SJSA1 (cell line): Measurements from ENCODE around the gene COL20A1. TPM values are rescaled to one million over a fixed set of nuclear protein-coding genes. Genes with fewer than 3 reads are reported as not detected.

Experiments used
- DNase-seq, 2 experiments: peaks; one replicate each; pipeline ENCODE4 v3.0.0-alpha.2; 2015 to 2020; ENCODE audit warnings: low spot score in 2 of 2, low read depth in 1 of 2
- H3K27ac ChIP-seq: fragments of 250-450 bp; sonication (Bioruptor Pico); 2 replicates; pipeline ENCODE4 v1.5.1; 2020; ENCODE audit warnings: mild to moderate bottlenecking, moderate library complexity
- H3K27me3 ChIP-seq: fragments of 250-450 bp; sonication (Bioruptor Pico); replicated peaks from 2 replicates; pipeline ENCODE4 v1.5.1; 2020; ENCODE audit warnings: mild to moderate bottlenecking, moderate library complexity
- H3K36me3 ChIP-seq: fragments of 250-450 bp; sonication (Bioruptor Pico); 2 replicates; pipeline ENCODE4 v1.5.1; 2020; ENCODE audit warnings: mild to moderate bottlenecking
- H3K4me1 ChIP-seq: fragments of 250-450 bp; sonication (Bioruptor Pico); replicated peaks from 2 replicates; pipeline ENCODE4 v1.6.1; 2021; ENCODE audit warnings: mild to moderate bottlenecking
- H3K4me3 ChIP-seq: fragments of 250-450 bp; sonication (Bioruptor Pico); 2 replicates; pipeline ENCODE4 v1.5.1; 2020; ENCODE audit warnings: mild to moderate bottlenecking
- H3K9me3 ChIP-seq: fragments of 250-450 bp; sonication (Bioruptor Pico); replicated peaks from 2 replicates; pipeline ENCODE4 v1.5.1; 2020; ENCODE audit warnings: mild to moderate bottlenecking
- total RNA-seq: library from RNA; depleted of rRNA; stranded (reverse); fragments of >200 nt; shearing (Covaris generic); gene quantifications from 2 replicates; pipeline ENCODE4 v1.2.3, GENCODE V29; 2014

The COL20A1 gene
- total RNA-seq, 1 experiment from 2014 or later, result not detected

DNA sequence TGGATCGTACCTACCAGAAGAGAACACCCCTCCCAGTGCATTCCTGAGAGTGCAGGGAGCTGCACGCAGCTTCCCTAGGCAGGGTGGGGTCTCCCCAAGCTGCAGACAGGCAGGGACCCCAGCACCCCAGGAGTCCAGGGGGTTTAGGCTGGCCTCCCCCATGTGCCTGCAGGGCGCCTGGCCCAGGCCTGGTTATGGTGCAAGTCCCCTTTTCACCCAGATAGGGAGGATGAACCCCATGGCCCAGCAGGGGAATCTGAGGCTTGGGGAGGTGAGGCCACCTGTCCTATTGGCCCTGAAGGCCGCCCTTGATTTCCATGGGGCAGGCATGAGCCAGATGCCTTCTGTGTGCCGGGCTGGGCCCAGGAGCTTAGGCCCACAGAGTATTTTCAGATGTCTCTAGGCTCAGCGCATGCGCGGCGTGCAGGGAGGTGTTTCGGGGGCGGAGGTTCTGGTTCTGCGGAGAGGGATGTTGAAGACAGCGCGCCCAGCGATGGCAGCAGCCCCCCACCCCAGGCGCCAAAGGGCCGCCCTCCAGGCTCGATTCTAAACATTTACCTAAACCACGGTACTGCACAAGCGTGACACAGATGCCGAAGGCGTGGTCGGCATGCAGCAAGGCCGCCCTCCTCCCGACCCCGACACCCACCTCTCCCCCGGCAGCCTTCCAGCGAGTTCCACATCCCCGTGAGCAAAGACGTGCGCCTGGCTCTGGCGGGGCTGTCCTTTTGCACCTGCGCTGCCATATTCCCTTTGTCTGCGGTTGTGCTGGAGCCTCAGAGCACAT lies 29.4 kb downstream of the COL20A1 start:
- Histone ChIP-seq H3K27ac (no peak overlapping the region), H3K36me3 (no peaks in the 10 kb centered on the region), H3K9me3 (no peaks in the 10 kb centered on the region; the same call in 1 of the 2 replicates), H3K4me1 (no peaks in the 10 kb centered on the region), H3K4me3 (no peak overlapping the region), H3K27me3 (peaks cover 36% of the 10 kb centered on the region)
- DNase-seq, result no peak

DNA sequence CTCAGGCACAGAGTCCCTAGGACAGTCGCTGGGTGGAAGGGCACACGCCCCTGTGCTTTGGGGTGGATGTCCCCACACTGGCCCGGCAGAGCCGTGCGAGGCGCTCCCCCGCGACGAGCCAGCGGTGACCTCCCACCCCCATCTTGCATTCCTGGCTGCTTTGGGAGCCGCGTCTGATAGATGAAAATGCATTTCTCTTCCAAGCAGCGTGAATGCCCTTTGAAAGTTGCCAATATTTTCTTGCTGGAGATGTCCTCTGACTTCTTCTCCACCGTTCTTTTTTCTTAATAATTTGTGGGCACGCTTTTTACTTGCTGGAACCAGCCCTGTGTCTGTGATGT lies 29.9 kb downstream of the COL20A1 start:
- Histone ChIP-seq H3K36me3 (no peaks in the 10 kb centered on the region), H3K9me3 (no peaks in the 10 kb centered on the region; the same call in 1 of the 2 replicates), H3K27me3 (peaks cover 35% of the 10 kb centered on the region), H3K27ac (no peak overlapping the region), H3K4me3 (no peak overlapping the region), H3K4me1 (no peaks in the 10 kb centered on the region)
- no peak for DNase-seq

DNA sequence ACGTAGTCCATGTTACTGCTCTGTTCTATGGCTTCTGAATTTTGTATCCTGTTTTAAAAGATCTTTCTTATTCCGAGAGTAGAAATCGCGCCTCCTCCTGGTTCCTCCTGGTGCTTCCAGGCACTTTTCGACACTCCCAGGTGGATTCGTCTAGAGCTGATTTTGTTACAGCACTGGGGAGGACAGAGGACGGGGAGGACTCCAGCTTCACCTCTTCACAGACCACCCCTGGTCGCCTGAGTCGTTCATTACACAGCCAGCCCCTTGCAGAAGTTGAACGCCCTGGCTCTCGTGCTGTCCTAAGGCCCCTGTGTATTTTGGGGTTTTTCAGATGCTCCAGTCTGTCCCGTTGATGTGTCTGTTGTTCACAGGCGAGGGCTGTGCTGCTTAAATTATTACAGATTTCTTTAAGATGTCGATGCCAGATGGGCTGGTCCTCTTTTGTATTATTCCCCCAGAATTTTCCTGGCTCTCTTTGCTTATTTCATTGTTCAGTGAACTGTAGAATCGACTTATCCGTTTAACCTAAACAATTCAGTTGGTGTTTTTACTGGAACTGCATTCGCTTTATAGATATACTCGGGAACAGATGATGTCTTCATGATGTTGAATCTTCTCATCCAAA lies 30.5 kb downstream of the COL20A1 start:
- no peak overlapping the region for H3K4me3 ChIP-seq
- H3K27me3 ChIP-seq, result peaks cover 30% of the 10 kb centered on the region
- no peaks in the 10 kb centered on the region; the same call in 1 of the 2 replicates for H3K9me3 ChIP-seq
- no peak for DNase-seq
- no peaks in the 10 kb centered on the region for H3K36me3 ChIP-seq
- no peak overlapping the region for H3K27ac ChIP-seq
- H3K4me1 ChIP-seq, result no peaks in the 10 kb centered on the region

DNA sequence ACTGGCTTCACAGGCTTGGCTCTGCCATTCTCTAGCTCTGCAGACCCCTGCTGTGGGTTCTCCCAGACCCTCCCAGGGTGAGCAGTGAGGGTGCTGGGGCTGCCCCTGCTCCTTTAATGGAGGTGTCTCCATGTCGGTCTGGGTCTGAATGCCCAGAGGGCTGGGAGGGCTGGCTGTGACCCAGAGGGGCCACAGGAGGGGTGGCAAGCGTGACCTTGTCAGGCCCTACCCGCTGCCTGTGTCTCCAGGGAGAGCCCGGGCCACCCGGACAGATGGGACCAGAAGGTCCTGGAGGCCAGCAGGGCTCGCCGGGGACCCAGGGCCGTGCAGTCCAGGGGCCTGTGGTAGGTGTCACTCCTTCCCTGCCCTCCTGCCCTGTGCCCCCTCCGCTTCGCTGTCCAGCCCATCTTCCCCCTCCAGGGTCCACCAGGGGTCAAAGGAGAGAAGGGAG lies 32.1 kb downstream of the COL20A1 start:
- no peaks in the 10 kb centered on the region; the same call in 1 of the 2 replicates for H3K9me3 ChIP-seq
- no peak overlapping the region for H3K27ac ChIP-seq
- H3K4me1 ChIP-seq, result no peaks in the 10 kb centered on the region
- no peak overlapping the region for H3K4me3 ChIP-seq
- H3K36me3 ChIP-seq, result no peaks in the 10 kb centered on the region
- peaks cover 30% of the 10 kb centered on the region for H3K27me3 ChIP-seq
- DNase-seq, result no peak

DNA sequence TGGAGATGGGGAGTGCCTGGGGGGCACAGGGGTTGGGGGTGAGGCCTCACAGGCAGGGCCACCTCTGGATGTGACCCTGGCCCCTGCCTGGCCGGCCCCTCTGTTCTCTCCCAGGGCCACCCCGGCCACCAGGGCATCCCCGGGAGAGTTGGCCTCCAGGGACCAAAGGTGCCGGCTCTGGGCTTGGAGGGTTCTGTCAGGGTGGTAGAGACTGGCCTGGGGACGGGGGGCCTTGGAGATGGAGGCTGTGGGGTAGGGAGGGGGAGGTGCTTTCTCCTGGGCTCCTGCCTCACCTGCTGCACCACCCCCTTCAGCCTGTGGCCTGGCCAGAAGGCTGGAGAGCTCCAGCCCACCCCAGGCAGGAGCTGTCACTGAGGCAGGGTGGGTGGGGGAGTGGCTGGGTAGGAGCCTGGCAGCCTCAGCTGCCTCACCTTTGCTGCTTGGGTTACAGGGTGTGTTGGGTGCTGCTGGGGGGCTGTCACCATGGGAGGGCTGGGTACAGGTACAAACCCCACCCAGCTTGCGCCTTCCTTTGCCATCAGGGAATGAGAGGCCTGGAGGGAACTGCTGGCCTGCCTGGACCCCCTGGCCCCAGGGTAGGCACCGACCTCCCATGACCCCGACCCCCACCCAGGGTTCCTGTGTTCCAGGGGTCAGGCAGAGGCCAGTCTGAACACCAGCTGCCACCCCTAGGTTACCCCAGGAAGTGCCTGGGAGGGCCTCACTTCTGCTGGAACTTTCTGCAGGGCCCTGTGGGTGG lies 32.7 kb downstream of the COL20A1 start:
- H3K9me3 ChIP-seq, result no peaks in the 10 kb centered on the region; the same call in 1 of the 2 replicates
- H3K27me3 ChIP-seq, result peaks cover 27% of the 10 kb centered on the region
- no peaks in the 10 kb centered on the region for H3K4me1 ChIP-seq
- no peak overlapping the region for H3K27ac ChIP-seq
- no peak for DNase-seq
- H3K4me3 ChIP-seq, result no peak overlapping the region
- no peaks in the 10 kb centered on the region for H3K36me3 ChIP-seq

DNA sequence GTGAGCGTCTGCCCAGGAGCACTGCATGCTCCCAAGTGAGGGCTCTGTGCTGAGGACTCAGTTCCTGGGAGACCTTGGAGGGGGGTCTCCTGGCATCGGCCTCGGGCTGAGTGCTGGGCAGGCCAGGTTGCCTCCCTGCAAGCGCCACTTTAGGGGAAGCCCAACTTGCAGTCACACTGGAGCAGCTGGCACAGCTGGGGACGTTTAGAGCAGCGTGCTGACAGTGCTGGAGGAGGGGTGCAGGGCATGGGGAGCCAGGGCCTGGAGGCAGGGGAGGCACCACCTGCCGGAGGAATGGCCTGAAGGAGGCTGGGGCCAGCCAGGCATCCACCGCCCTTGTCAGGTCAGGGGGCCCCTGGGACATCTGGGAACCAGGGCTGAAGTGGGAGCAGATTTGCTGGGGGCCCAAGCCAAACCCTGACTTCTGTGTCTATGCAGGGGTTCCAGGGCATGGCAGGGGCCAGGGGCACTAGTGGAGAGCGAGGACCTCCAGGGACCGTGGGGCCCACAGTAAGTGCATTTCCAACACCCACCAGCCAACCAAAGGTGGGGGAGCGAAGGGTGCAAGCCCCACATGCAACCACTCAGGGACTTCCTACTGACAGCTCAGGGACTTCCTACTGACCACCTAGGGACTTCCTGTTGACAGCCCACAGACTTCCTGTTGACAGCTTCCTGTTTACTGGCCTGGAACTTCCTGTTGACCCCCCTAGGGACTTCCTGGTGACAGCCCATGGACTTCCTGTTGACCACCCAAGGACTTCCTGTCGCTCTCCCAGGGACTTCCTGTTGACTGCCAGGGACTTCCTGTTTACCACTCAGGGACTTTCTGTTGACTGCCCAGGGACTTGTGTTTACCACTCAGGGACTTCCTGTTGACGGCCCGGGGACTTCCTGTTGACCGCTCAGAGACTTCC lies 33.6 kb downstream of the COL20A1 start:
- Histone ChIP-seq H3K9me3 (no peaks in the 10 kb centered on the region; the same call in 1 of the 2 replicates), H3K27me3 (peaks cover 22% of the 10 kb centered on the region), H3K36me3 (no peaks in the 10 kb centered on the region)

DNA sequence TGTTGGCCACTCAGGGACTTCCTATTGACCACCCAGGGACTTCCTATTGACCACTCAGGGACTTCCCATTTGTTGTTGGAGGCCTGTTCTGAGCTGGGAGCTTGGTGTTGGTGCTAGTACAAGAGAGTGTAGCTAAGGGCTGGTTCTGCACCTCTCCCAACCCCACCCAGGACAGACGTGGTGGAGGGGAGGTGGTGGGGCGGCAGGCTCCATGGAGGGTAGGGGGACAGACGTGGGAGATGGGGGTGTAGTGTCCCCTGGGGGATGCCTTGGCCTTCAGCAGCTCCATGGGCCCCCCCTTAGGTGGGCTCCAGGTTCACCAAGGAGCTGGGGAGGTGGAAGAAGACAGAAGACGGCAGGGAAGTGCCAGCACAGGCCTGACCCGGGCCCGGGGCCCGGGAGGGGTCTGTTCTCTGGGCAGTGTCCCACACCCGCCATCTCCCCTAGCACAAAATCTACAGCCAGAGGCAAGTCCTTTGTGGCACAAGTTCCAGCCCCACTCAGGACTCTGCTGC lies 34.3 kb downstream of the COL20A1 start:
- no peaks in the 10 kb centered on the region; the same call in none of the 2 replicates for H3K9me3 ChIP-seq
- H3K4me3 ChIP-seq, result no peak overlapping the region
- no peaks in the 10 kb centered on the region for H3K4me1 ChIP-seq
- H3K27ac ChIP-seq, result no peak overlapping the region
- DNase-seq, result no peak
- no peaks in the 10 kb centered on the region for H3K36me3 ChIP-seq
- H3K27me3 ChIP-seq, result peaks cover 21% of the 10 kb centered on the region

More for the DNA sequence above, 33.6 kb downstream of the COL20A1 start:
- DNase-seq, result no peak
- Histone ChIP-seq H3K27ac (no peak overlapping the region), H3K4me1 (no peaks in the 10 kb centered on the region), H3K4me3 (no peak overlapping the region)

DNA sequence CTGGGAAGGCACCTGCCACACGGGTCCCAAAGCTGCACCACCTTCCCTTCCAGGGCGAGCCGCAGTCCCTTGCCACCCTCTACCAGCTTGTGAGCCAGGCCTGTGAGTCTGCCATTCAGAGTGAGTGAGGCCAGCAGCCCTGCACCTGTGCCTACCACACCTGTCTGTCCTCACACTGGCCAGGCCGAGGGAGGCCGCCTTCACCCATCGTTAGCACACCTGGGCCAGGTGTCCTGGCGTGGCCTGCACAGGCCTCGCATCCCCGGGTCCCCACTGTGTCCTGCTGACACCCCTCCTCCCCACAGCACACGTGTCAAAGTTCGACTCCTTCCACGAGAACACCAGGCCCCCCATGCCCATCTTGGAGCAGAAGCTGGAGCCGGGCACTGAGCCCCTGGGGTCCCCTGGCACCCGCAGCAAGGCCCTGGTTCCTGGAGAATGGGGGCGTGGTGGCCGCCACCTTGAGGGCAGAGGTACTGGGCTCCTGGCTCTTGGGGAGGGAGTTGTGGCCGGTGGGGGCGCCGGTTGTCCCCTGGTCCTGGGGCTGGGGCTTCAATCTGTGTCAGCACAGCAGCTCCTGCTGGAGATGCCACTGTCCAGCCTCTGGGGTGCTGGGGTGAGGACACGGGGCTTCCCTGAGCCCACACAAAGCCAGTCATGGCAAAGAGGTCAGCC lies 35.2 kb downstream of the COL20A1 start:
- H3K27me3 ChIP-seq, result peaks cover 14% of the 10 kb centered on the region
- H3K4me1 ChIP-seq, result no peaks in the 10 kb centered on the region
- no peak overlapping the region for H3K27ac ChIP-seq
- DNase-seq, result no peak
- no peak overlapping the region for H3K4me3 ChIP-seq
- H3K9me3 ChIP-seq, result no peaks in the 10 kb centered on the region; the same call in none of the 2 replicates
- no peaks in the 10 kb centered on the region for H3K36me3 ChIP-seq

DNA sequence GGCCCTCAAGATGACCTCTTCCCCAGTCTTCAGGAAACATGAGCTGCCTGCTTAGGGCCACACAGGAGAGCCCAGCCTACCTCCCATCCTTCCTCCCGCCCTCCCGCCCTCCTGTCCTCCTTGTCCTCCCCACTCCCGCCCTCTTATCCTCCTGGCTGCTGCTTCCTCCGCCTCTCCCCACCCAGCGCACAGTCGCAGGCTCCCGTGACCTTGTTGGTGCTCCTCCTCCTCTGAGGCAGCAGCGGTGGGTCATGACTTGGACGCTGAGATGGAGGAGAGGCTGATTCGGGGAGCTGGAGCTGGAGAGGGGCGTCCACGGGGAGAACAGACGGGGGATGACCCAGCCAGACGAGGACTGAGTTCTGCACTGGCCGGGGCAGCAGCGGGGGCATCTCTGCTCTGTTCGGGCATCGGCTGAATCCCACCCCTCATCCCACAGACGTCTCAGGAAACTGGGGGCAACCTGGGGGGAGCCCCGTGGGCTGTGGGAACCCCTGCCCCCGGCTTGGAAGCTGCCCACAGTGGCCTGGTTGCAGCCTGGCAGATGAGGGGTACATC lies 35.8 kb downstream of the COL20A1 start:
- DNase-seq, result no peak
- Histone ChIP-seq H3K9me3 (no peaks in the 10 kb centered on the region; the same call in none of the 2 replicates), H3K4me1 (no peaks in the 10 kb centered on the region), H3K36me3 (no peaks in the 10 kb centered on the region), H3K27me3 (peaks cover 9% of the 10 kb centered on the region), H3K27ac (no peak overlapping the region), H3K4me3 (no peak overlapping the region)

DNA sequence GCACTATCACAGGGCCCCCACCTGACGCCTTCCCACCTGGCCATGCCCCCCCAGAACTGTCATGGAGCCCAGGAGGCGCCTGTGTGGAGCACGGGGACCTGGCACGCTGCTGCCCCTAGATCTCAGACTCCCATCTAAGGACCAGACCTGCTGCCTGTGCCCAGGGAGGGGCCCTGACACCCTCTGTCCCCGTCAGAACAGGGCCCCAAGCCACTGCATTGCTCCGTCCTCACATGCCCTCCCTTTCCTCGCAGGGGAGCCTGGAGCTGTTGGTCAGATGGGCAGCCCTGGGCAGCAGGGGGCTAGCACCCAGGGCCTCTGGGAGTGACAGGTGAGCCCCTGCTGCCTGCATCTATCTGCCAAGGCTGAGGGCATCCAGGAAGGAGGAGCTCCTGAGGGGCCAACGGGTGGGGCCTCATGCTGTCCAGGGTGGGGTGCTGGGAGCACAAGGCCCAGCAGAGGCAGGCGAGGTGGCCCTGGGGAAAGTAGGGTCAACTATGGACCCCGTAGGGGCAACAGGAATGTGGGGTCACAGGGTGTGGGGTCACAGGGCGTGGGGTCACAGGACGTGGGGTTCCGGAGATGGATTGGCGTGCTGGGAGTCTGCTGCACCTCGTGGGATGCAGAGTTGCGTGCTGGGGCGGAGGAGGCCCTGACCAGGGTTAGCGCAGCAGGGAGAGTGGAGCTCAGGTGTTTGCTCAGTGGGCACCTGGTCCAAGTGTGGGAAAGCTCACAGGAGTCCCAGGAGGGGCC lies 36.5 kb downstream of the COL20A1 start:
- Histone ChIP-seq H3K9me3 (no peaks in the 10 kb centered on the region; the same call in none of the 2 replicates), H3K27me3 (peaks cover 2% of the 10 kb centered on the region; the same call in 1 of the 2 replicates), H3K27ac (no peak overlapping the region), H3K36me3 (no peaks in the 10 kb centered on the region), H3K4me1 (no peaks in the 10 kb centered on the region), H3K4me3 (no peak overlapping the region)
- no peak for DNase-seq

DNA sequence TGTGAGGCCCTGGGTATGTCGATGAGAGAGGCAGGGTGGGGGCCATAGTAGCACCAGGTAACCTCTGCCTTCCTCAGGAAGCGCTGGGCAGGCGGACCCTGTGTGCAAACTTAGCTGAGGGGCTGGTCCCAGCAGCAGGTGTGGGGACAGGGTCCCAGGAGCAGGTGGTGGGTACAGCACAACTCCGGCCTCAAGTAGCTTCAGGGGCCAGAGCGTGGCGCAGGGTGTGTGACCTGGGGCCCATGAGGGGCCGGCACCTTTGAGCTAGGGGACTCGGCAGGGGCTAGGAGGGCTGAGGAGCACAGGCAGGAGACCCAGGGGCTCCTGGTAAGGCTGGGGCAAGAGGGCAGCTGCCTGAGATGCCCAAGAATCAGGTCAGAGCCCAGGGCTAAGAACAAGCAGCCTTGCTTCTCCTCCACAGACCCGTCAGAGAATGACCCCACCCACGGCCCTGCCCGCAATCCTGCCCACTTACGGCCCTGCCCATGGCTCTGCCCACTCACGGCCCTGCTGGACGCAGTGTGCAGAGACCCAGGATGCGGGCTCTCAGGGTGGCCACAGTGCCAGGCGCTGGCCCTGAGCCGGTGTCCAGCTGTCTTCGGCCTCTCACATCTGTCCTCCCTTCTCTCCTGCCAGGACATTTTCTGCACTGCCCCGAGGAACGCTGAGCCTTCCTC lies 37.2 kb downstream of the COL20A1 start:
- Histone ChIP-seq H3K4me1 (no peaks in the 10 kb centered on the region), H3K27ac (no peak overlapping the region), H3K36me3 (no peaks in the 10 kb centered on the region), H3K9me3 (no peaks in the 10 kb centered on the region; the same call in none of the 2 replicates), H3K4me3 (no peak overlapping the region), H3K27me3 (no peaks in the 10 kb centered on the region)
- no peak for DNase-seq
